Measurements from ENCODE around the gene PIK3C2B.
A peak's percentile ranks its signal among the peaks of the same experiment; 100 is the strongest.
"Not testable (repeated sequence)": the region's sequence is repeated elsewhere in the genome, so short reads cannot be mapped to it uniquely, and the experiment has no call there.

The PIK3C2B gene

DNA sequence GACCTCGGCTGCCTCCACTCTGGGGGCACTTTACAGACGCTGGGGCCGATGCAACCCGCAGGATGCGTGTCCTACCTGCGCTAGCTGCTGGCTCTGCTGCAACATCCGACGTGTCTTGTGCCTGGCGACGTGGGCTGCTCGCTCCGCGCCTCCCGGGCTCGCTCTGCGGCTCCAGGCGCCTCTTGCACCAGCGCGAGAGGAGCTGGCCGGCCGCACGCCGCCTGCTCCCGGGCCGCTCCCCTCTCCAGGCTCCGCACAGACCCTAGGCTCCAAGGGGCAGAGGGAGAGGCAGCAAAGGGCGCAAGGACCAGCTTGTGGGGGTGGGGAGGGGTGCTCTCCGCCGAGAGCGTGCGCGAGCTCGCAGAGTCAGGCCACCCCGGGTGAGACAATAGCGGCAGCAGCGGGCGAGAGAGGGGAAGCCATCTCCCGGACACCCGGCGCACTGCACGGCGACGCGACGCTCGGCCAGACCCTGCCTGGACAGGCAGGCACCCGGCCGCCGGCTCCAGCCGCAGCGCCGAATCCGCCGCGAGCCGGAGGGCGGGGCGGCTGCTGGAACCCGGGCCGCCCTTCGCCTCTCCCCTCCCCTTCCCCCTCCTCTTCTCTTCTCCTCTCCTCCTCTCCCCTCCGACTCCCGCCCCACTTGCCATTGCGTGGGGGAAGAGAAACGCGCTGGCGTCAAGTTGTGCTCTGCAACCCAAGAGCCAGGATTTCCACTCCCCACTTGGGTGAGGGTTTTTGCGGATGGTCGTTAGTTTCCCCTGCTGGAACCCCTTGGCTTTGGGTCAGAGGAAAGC lies at the start of gene PIK3C2B:
Gene PIK3C2B, minus strand, starts transcription at position 525 of the 797 bp plus-strand sequence. CDS start 25,003 bp downstream, outside the sequence.
- DNase-seq (ENCODE audit: low read depth): no peak

DNA sequence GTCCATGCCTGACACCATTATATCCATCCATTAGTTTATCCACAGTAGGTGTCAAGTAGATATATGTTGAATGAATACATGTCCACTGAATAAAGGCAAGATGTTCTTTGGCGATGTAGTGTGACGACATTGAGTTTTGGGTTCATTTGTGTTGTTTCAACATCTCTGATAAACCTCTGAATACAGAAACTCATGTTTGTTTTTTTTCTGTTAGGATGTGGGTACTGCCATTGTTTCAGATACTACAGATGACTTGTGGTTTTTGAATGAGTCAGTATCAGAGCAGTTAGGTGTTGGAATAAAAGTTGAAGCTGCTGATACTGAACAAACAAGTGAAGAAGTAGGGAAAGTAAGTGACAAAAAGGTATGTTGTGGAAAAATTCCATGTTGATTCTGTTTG lies 49.7 kb upstream of the PIK3C2B start:
- peak; percentile 59 for DNase-seq (ENCODE audit: low read depth)

- DNase-seq (ENCODE audit: low read depth): no peak
These were observed 47.0 kb upstream of the PIK3C2B start for GRCh38 chr1:204541626-204542025.

DNA sequence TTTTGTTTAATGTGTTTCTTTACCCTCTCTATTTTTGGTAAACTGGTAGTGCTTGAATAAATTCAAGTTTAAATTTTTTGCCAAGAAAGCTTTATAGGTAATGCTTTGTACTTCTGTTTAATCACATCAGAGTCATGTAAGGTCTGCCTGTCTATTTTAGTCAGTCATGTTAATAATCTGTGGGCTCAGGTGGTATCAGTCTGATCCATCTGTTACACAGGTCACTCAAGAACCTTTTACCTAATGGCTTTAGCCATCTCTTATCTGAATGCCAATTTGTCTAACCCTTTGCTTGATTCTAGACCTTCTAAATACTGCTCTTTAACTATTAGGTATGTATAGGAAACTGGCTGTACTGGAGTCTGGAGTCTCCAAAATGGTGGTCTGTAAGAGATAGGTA lies 38.2 kb upstream of the PIK3C2B start:
- DNase-seq (ENCODE audit: low read depth): no peak

- no peak for DNase-seq (ENCODE audit: low read depth)
These were observed 36.3 kb upstream of the PIK3C2B start for GRCh38 chr1:204530932-204531331.

DNA sequence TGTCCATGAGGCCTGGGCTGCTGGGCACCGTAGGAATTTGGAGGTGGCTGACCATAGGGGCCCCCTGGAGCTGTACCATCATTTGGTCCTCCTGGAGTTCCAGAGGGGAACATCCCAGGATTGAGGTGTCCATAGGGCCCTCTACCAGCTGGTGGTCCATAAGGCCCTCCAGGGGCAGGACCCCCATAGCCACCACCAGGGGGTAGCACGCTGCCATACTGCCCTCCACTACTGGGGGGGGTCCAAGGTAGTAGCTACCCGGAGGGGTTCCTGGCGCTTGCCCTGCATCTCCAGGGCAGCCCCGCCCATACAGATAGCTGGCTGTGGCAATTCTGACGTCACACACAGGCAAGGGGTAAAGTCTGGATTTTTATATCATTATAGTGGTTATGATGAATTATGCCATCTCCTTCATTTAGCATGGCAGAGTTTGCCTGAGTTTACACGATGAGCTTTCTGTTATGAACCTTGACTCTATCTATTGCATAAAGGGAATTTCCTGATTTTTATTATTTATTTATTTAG lies 34.8 kb upstream of the PIK3C2B start:
- no peak for DNase-seq (ENCODE audit: low read depth)

DNA sequence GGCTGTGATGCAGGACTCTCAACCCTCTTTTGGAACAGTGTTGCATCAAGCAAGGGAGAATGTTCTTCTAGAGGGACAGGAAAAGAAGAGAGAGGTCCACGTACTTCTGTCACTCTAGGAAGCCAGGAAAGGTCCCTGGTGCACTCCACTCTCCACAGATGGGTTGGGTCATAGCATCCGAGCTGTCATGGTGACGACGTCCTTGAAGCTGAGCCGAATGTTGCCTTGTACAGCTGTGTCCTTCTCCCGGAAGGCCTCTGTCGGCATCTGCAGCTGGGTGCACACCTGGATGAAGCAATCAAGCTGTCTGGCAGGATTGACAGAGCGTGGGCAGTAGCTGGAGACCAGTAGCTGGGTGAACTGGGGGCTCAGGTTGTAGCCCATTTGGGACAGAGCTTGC lies 34.1 kb upstream of the PIK3C2B start:
- no peak for DNase-seq (ENCODE audit: low read depth)

DNA sequence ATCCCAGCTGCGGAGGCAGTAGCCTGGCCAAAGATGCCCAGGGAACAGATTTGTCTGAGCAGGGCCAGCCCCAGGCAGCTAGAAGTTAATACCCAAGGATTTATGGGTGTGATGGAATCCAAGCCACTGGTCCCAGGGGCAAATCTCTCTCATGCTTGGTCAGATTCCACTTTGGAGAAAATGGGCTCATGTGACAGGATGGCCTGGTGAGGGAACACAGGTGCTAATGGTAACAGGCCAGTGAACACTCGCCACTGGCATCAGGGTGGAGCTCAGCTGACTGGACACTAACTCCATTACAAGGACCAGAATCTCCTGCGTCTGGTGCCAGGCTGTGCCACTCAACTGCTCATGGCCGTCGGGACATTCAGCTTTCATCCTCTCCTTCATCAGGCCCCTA lies 33.6 kb upstream of the PIK3C2B start:
- DNase-seq (ENCODE audit: low read depth): no peak

DNA sequence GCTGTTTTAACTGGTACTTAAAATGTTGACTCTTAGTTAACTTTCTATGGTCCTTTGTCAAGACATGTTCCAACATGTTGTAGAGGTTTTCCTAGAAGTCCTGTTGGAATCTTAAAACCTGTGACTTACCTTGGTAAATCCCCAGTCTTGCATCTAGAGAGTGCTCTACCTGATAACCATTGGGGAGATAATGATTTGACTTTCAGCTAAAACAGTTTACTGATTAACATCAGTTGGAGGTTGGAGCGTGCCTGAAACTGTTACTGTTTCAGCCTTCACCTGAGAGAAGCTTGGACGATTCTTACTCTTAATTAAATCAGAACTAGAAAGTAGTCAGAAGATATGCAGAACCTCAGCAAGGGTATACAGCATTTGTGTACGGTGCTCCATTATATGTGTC lies 30.4 kb upstream of the PIK3C2B start:
- DNase-seq (ENCODE audit: low read depth): no peak

GRCh38 chr1:204523605-204524215 lies 29.1 kb upstream of the PIK3C2B start:
- DNase-seq (ENCODE audit: low read depth): no peak

GRCh38 chr1:204521941-204522521 lies 27.4 kb upstream of the PIK3C2B start:
- not testable (repeated sequence) for DNase-seq (ENCODE audit: low read depth)

DNA sequence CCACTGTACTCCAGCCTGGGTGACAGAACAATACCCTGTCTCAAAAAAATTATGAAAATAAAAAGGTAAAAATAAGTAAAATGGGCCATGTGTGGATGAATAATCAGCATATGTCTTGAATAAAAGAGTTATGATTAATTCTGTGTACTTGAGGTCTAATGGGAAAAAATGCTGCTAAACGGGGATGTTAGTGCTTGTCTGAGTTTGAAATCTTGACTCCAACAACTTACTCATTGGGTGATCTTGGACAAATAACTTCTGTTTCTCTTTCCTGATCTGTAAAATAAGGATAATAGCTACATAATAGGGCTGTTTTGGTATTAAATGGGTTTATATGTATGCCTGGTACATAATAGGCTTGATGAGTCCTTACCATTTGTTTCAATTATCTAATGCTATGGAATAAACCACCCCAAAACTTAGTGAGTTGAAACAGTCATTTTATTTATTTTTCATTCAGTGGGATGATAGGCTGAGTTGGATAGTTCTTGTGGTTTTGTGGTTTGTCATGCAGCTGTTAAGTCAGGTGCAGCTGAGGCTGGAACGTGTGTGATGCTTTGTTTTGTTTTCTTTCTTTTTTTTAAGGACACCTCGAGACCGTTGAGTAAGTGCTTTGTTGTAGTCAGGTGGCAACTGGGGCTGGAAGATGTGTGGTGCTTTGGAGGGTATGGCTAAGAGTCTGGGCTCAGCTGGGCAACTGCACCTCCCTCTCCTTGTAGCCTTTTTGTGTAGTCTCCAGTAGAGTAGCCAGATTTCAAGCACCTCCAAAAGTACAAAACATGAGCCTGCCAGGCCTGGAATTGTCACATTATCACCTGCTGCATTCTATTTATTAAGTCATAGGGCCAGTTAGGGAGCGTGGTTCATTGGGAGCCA lies 26.5 kb upstream of the PIK3C2B start:
- DNase-seq (ENCODE audit: low read depth): no peak

DNA sequence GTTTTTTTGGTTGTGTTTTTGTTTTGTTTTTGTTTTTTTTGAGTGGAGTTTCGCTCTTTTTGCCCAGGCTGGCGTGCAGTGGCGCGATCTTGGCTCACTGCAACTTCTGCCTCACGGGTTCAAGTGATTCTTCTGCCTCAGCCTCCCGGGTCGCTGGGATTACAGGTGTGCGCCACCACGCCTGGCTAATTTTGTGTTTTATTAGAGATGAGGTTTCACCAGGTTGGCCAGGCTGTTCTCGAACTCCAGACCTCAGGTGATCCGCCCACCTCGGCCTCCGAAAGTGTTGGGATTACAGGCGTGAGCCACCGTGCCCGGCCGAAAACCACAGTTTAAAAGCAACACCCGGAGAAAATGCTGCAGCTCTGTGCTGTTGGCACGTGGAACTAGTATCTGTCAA lies 22.8 kb upstream of the PIK3C2B start:
- DNase-seq (ENCODE audit: low read depth): not testable (repeated sequence)

GRCh38 chr1:204516180-204516879 lies 21.7 kb upstream of the PIK3C2B start, which contains the start of gene MDM4:
MDM4 (plus strand) TSS chr1:204516406; CDS start chr1:204525519, 9,113 bp downstream.
- peak; percentile 86 for DNase-seq (ENCODE audit: low read depth)

GRCh38 chr1:204514828-204515227 lies 20.2 kb upstream of the PIK3C2B start:
- DNase-seq (ENCODE audit: low read depth): no peak

GRCh38 chr1:204513117-204513716 lies 18.6 kb upstream of the PIK3C2B start:
- no peak for DNase-seq (ENCODE audit: low read depth)

GRCh38 chr1:204511366-204511765 lies 16.8 kb upstream of the PIK3C2B start:
- DNase-seq (ENCODE audit: low read depth): no peak

DNA sequence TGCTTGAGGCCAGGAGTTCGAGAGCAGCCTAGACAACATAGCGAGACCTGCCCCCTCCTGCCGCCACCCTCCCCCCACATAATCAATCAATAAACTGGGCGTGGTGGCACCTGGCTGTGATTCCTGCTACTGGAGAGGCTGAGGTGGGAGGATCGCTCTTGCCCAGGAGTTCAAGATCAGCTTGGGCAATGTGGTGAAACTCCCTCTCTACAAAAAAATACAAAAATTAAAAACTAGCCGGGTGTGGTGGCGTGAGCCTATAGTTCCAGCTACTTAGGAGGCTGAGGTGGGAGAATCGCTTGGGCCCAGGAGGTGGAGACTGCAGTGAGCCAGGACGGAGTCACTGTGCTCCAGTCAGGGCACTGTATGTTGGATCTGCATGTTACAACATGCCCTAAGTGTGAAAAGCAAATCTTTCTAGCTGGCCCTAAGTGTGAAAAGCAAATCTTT lies 14.6 kb upstream of the PIK3C2B start:
- no peak for DNase-seq (ENCODE audit: low read depth)

DNA sequence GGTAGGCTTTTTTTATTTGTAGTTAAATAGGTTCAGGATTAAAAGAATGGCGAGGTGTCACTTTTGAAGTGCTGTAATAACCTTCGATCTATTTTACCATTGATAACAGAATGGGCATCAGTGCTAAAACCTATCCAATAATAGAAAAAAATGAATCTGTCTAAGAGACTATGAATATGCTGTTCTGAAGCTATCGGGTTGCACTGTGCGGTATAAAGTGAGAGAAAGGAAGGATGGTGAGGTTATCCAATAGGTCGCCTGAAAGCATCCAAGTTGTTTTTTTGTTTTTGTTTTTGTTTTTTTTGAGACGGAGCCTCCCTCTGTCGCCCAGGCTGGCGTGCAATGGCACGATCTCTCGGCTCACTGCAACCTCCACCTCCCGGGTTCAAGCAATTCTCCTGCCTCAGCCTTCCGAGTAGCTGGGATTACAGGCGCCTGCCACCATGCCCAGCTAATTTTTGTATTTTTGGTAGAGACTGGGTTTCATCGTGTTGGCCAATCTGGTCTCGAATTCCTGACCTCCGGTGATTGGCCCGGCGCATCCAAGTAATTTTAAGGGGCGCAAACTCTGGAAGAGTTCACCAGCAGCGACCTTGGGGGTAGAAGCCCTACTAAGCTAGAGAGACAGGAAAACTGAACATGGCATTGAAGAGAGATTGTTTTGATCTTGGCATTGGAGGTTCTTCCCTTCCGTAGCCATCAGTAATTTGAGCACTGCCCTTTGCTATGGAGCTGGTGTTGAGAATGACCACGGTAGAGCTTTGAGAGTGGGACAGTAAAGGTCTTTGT lies 12.9 kb upstream of the PIK3C2B start:
- no peak for DNase-seq (ENCODE audit: low read depth)

GRCh38 chr1:204506969-204507316 lies 12.3 kb upstream of the PIK3C2B start:
- DNase-seq (ENCODE audit: low read depth): peak; percentile 68

All from non-pigmented ciliary epithelial cell (primary cell).